OCI-LY7 (cell line): ENCODE results near the gene CATSPER1. TPM values are rescaled to one million over a fixed set of nuclear protein-coding genes. Genes with fewer than 3 reads are reported as not detected.
A peak's percentile ranks its signal among the peaks of the same experiment; 100 is the strongest.

Source experiments
- BruUV-seq: library from RNA; stranded (reverse); fragments of 400-500 nt; replicated peaks from 2 replicates; lab custom pipeline; 2021; lab: Mats Ljungman, UMichigan
- CTCF ChIA-PET: fragments of 300-600 bp; sonication (Branson Sonifier 250); formaldehyde crosslinking; loops from one replicate; lab custom pipeline; 2022; ENCODE audit warnings: antibody characterized with exemption; ENCODE audit not compliant: unreplicated experiment; lab: Charles Lee
- POLR2A ChIA-PET: fragments of 300-600 bp; sonication (Branson Sonifier 250); formaldehyde crosslinking; loops from one replicate; lab custom pipeline; 2022; ENCODE audit warnings: antibody characterized with exemption; lab: Charles Lee
- DNase-seq: peaks from one replicate; pipeline ENCODE4 v3.0.0-alpha.2; 2015; ENCODE audit warnings: low spot score
- H2AFZ ChIP-seq: fragments of 200-600 bp; sonication (generic), shearing (Covaris generic); 2 replicates; pipeline ENCODE4 v1.6.1; 2014; ENCODE audit warnings: mild to moderate bottlenecking, antibody characterized with exemption, low read length, moderate library complexity
- H3K27ac ChIP-seq: fragments of 200-600 bp; sonication (generic); 2 replicates; pipeline ENCODE4 v1.5.1; 2014; ENCODE audit warnings: mixed run types, low read depth, mild to moderate bottlenecking, moderate library complexity, low read length, inconsistent platforms; ENCODE audit not compliant: poor library complexity, severe bottlenecking
- H3K36me3 ChIP-seq: fragments of 200-600 bp; sonication (generic); 2 replicates; pipeline ENCODE4 v1.6.1; 2014; ENCODE audit warnings: mild to moderate bottlenecking, antibody characterized with exemption, low read length, moderate library complexity, mixed read lengths; ENCODE audit not compliant: insufficient read depth
- H3K4me1 ChIP-seq: fragments of 200-600 bp; sonication (generic); 2 replicates; pipeline ENCODE4 v1.5.1; 2014; ENCODE audit warnings: mild to moderate bottlenecking, low read length; ENCODE audit not compliant: insufficient read depth, poor library complexity, severe bottlenecking
- H3K4me2 ChIP-seq: fragments of 200-600 bp; sonication (generic); 2 replicates; pipeline ENCODE4 v1.6.1; 2014; ENCODE audit warnings: mild to moderate bottlenecking, low read length
- H3K4me3 ChIP-seq: fragments of 200-600 bp; sonication (generic); 2 replicates; pipeline ENCODE4 v1.5.1; 2014; ENCODE audit warnings: mild to moderate bottlenecking, low read depth, low read length; ENCODE audit not compliant: poor library complexity, severe bottlenecking
- H3K79me2 ChIP-seq: fragments of 200-600 bp; sonication (generic); 2 replicates; pipeline ENCODE4 v1.6.1; 2016; ENCODE audit warnings: low read depth, mild to moderate bottlenecking, low read length, moderate library complexity, mixed read lengths; ENCODE audit not compliant: insufficient read depth
- H3K9me2 ChIP-seq: fragments of 200-600 bp; sonication (generic); 2 replicates; pipeline ENCODE4 v1.6.1; 2016; ENCODE audit warnings: mild to moderate bottlenecking, low read length, mixed read lengths; ENCODE audit not compliant: insufficient read depth
- H3K9me3 ChIP-seq: fragments of 200-600 bp; sonication (generic); 2 replicates; pipeline ENCODE4 v1.6.1; 2014; ENCODE audit warnings: mild to moderate bottlenecking, mixed run types, low read length, mixed read lengths
- H4K20me1 ChIP-seq: fragments of 200-600 bp; sonication (generic); 2 replicates; pipeline ENCODE4 v1.6.1; 2014; ENCODE audit warnings: mild to moderate bottlenecking, antibody characterized with exemption, low read length, moderate library complexity, mixed read lengths; ENCODE audit not compliant: insufficient read depth
- CTCF ChIP-seq: fragments of 200-600 bp; sonication (generic); conservative IDR thresholded peaks from 2 replicates; pipeline ENCODE4 v1.5.1; 2014; ENCODE audit warnings: mild to moderate bottlenecking, antibody characterized with exemption, low read length, moderate library complexity, mixed read lengths
- EZH2phosphoT487 ChIP-seq: fragments of 200-600 bp; sonication (generic); IDR thresholded peaks from 2 replicates; pipeline ENCODE4 v1.6.1; 2018; ENCODE audit warnings: low read depth, borderline replicate concordance, mild to moderate bottlenecking, mixed run types, antibody characterized with exemption, low read length, moderate library complexity, mixed read lengths
- intact Hi-C: fragments of 100-400 bp; cut with micrococcal nuclease; formaldehyde crosslinking; loops from one replicate; pipeline ENCODE4 v1.10.0; 2022; ENCODE audit not compliant: unreplicated experiment
- total RNA-seq, 2 experiments: library from RNA; depleted of rRNA in 1 of 2; stranded (reverse); fragments of >200 nt in 1 of 2; shearing (Covaris generic) in 1 of 2; gene quantifications; 2 replicates each; pipeline ENCODE4 v1.2.3, GENCODE V29; 2014 to 2022

CATSPER1 gene
- total RNA-seq, 2 experiments from 2014 or later = not detected

DNA sequence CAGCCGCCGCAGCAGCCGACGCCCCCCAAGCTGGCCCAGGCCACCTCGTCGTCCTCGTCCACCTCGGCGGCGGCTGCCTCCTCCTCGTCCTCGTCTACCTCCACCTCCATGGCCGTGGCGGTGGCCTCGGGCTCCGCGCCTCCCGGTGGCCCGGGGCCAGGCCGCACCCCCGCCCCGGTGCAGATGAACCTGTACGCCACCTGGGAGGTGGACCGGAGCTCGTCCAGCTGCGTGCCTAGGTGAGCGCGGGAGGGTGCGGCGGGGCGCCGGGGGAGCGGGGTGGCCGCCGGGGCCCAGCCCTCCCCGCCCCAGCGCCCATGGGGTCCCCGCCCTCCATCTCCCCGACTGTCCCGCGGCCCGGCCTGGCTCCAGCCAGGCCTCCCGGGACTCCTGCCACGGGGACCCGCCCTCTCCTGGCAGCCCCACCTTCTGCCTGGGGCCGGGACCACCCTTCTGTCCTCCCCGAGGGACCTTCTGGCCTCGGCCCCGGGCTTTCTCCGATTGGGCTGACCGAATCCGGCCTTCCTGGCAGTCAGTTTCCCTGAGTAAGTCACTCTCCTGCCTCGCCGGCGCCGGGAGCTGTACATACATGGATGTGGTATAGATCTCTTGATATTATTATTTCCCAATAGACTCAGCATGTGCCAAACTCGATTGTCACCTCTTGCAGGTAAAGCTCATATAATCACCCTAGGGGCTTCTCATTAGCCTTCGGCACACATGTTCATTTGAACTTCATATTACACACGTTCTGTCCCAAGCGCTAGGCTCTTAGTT lies 44.5 kb upstream of the CATSPER1 start:
- BruUV-seq = no TSS peak
- intact Hi-C loops = no loop called here
- Histone ChIP-seq H3K4me2 (peak overlapping the region; percentile 87), H4K20me1 (no peaks in the 10 kb centered on the region), H3K79me2 (peaks cover 16% of the 10 kb centered on the region; the same call in 1 of the 2 replicates), H3K9me2 (no peaks in the 10 kb centered on the region), H3K4me1 (peaks cover 50% of the 10 kb centered on the region), H3K9me3 (no peaks in the 10 kb centered on the region), H3K4me3 (peak overlapping the region; percentile 83), H3K27ac (peak overlapping the region; percentile 54), H2AFZ (peak overlapping the region; percentile 9; the same call in 1 of the 2 replicates), H3K36me3 (peaks cover 51% of the 10 kb centered on the region)
- no peak for DNase-seq
- POLR2A ChIA-PET = interaction anchor here (0.7 to 1.3 kb wide), 4 partner anchors 10 to 200 kb away, joined by 3 to 7 read pairs (median 4); partner anchors contain the start of gene SF3B2
- TF ChIP-seq EZH2phosphoT487 (no peak), CTCF (no peak)
- CTCF ChIA-PET = interaction anchor here (0.7 kb wide), 1 partner anchor 19 kb away, joined by 4 read pairs; the partner anchor contains the start of gene SF3B2

GRCh38 chr11:66069715-66070603 lies 43.7 kb upstream of the CATSPER1 start, which contains the start of gene PACS1:
Gene PACS1 (plus strand): TSS chr11:66070272. CDS start chr11:66070487, 215 bp downstream.
- H3K4me1 ChIP-seq = peaks cover 50% of the 10 kb centered on the region
- no TSS peak for BruUV-seq

More at GRCh38 chr11:66069715-66070603, 43.7 kb upstream of the CATSPER1 start, which contains the start of gene PACS1:
- Histone ChIP-seq H3K27ac (peak within 1 kb of the TSS; percentile 73), H3K9me2 (no peaks in the 10 kb centered on the region), H3K79me2 (peaks cover 23% of the 10 kb centered on the region; the same call in 1 of the 2 replicates), H2AFZ (peak within 1 kb of the TSS; percentile 9; the same call in 1 of the 2 replicates), H4K20me1 (no peaks in the 10 kb centered on the region), H3K36me3 (peaks cover 59% of the 10 kb centered on the region), H3K9me3 (no peaks in the 10 kb centered on the region), H3K4me3 (peak within 1 kb of the TSS; percentile 83), H3K4me2 (peak within 1 kb of the TSS; percentile 87)
- TF ChIP-seq EZH2phosphoT487 (no peak), CTCF (peak; percentile 13; the same call in 1 of the 2 replicates)
- ChIA-PET POLR2A (interaction anchor here (1.1 to 2.7 kb wide), 2 partner anchors 18 to 64 kb away, joined by 3 to 11 read pairs; partner anchors contain the start of gene SF3B2), CTCF (interaction anchor here (1.0 kb wide), 1 partner anchor 64 kb away, joined by 3 read pairs; no protein-coding TSS in a partner anchor)
- DNase-seq = peak; percentile 78
- intact Hi-C loops = no loop called here
